H4 (cell line): ENCODE data around the gene STAB2. TPM values are rescaled to one million over a fixed set of nuclear protein-coding genes. Genes with fewer than 3 reads are reported as not detected.
"Not testable (repeated sequence)": the region's sequence is repeated elsewhere in the genome, so short reads cannot be mapped to it uniquely, and the experiment has no call there.

Experiments used
- DNase-seq: peaks from one replicate; pipeline ENCODE4 v3.0.0-alpha.2; 2015; ENCODE audit warnings: low spot score
- total RNA-seq: library from RNA; depleted of rRNA; stranded (reverse); fragments of >200 nt; shearing (Covaris generic); gene quantifications from 2 replicates; pipeline ENCODE4 v1.2.3, GENCODE V29; 2014

STAB2 gene
- total RNA-seq, 1 experiment from 2014 or later: not detected

- peak; percentile 53 for DNase-seq
These were observed 60.2 kb downstream of the STAB2 start for GRCh38 chr12:103647267-103647666.

- DNase-seq: no peak
These were observed 65.7 kb downstream of the STAB2 start for GRCh38 chr12:103652808-103653207.

- not testable (repeated sequence) for DNase-seq
These were observed 66.6 kb downstream of the STAB2 start for GRCh38 chr12:103653568-103654173.

- no peak for DNase-seq
These were observed 67.7 kb downstream of the STAB2 start for GRCh38 chr12:103654816-103655215.

- no peak for DNase-seq
These were observed 69.2 kb downstream of the STAB2 start for GRCh38 chr12:103656291-103656690.

GRCh38 chr12:103657331-103657730, 70.3 kb downstream of the STAB2 start:
- DNase-seq: peak; percentile 24

- DNase-seq: no peak
These were observed 77.6 kb downstream of the STAB2 start for GRCh38 chr12:103664626-103665025.

GRCh38 chr12:103665971-103666370, 78.9 kb downstream of the STAB2 start:
- DNase-seq: no peak

- no peak for DNase-seq
These were observed 80.1 kb downstream of the STAB2 start for GRCh38 chr12:103667125-103667524.

- no peak for DNase-seq
These were observed 81.4 kb downstream of the STAB2 start for GRCh38 chr12:103668520-103668919.

GRCh38 chr12:103671367-103671766, 84.3 kb downstream of the STAB2 start:
- DNase-seq: no peak

- no peak for DNase-seq
These were observed 85.5 kb downstream of the STAB2 start for GRCh38 chr12:103672401-103673119.

- DNase-seq: no peak
These were observed 86.4 kb downstream of the STAB2 start for GRCh38 chr12:103673487-103673886.

- no peak for DNase-seq
These were observed 86.9 kb downstream of the STAB2 start for GRCh38 chr12:103673891-103674375.

- no peak for DNase-seq
These were observed 89.8 kb downstream of the STAB2 start for GRCh38 chr12:103676893-103677292.

GRCh38 chr12:103677341-103677740, 90.3 kb downstream of the STAB2 start:
- no peak for DNase-seq

- DNase-seq: no peak
These were observed 90.8 kb downstream of the STAB2 start for GRCh38 chr12:103677905-103678304.

- no peak for DNase-seq
These were observed 92.5 kb downstream of the STAB2 start for GRCh38 chr12:103679421-103680170.

GRCh38 chr12:103680591-103681141, 93.6 kb downstream of the STAB2 start:
- DNase-seq: no peak

GRCh38 chr12:103686026-103686425, 99.0 kb downstream of the STAB2 start:
- no peak for DNase-seq

GRCh38 chr12:103687253-103687652, 100.2 kb downstream of the STAB2 start:
- no peak for DNase-seq

- no peak for DNase-seq
These were observed 101.4 kb downstream of the STAB2 start for GRCh38 chr12:103688376-103689063.
